ENCODE results near the gene P2RY8. TPM values are rescaled to one million over a fixed set of nuclear protein-coding genes. Genes with fewer than 3 reads are reported as not detected.
"Not testable (repeated sequence)": the region's sequence is repeated elsewhere in the genome, so short reads cannot be mapped to it uniquely, and the experiment has no call there.

P2RY8 gene
- total RNA-seq, 4 donors from 2014 or later = 0.55 to 6.0 (median 3.0) TPM; not detected in 1

GRCh38 chrX:1546691-1547251 lies 9.8 kb upstream of the P2RY8 start:
- TF ChIP-seq EP300 (IDR thresholded peaks at IDR 0.05; ENCODE audit: low read depth) = no peak
- TF ChIP-seq POLR2AphosphoS5 (IDR thresholded peaks at IDR 0.05) = no peak
- no peak for TF ChIP-seq POLR2A (IDR thresholded peaks at IDR 0.05)
- no peak for TF ChIP-seq CTCF (IDR thresholded peaks at IDR 0.05)
- no peaks in the 10 kb centered on the region for H3K27me3 ChIP-seq
- no peak for DNase-seq
- no peaks in the 10 kb centered on the region for H3K4me1 ChIP-seq
- no peaks in the 10 kb centered on the region for H3K9me3 ChIP-seq
- no peak overlapping the region for H3K4me3 ChIP-seq
- H3K36me3 ChIP-seq = no peaks in the 10 kb centered on the region
- no peak overlapping the region for H3K27ac ChIP-seq
- WGBS, 2 donors (ENCODE audit: low coverage in 1 of 2) = 70 to 90% methylated on average over 7 to 18 of the region's 18 CpGs
- intact Hi-C loops (cut with DNase I; ENCODE audit: low total_unique reads) = no loop called here
- in situ Hi-C loops (cut with MboI; ENCODE audit: low pct_ligation_motif_present in 1 of 4, low pct_unique_long_range_greater_than_20kb in 1 of 4, low sequenced_read_pairs in 3 of 4) = no loop called here

GRCh38 chrX:1545776-1546408 lies 8.9 kb upstream of the P2RY8 start:
- H3K36me3 ChIP-seq = no peaks in the 10 kb centered on the region
- no peak overlapping the region for H3K4me3 ChIP-seq
- no peaks in the 10 kb centered on the region for H3K27me3 ChIP-seq
- no peaks in the 10 kb centered on the region for H3K9me3 ChIP-seq
- 87 to 93% methylated on average over 2 of the region's 2 CpGs for WGBS, 2 donors (ENCODE audit: low coverage in 1 of 2)
- in situ Hi-C loops (cut with MboI; ENCODE audit: low pct_ligation_motif_present in 1 of 4, low pct_unique_long_range_greater_than_20kb in 1 of 4, low sequenced_read_pairs in 3 of 4) = no loop called here
- H3K4me1 ChIP-seq = no peaks in the 10 kb centered on the region
- DNase-seq = no peak
- intact Hi-C loops (cut with DNase I; ENCODE audit: low total_unique reads) = no loop called here
- no peak overlapping the region for H3K27ac ChIP-seq
- no peak for TF ChIP-seq CTCF (IDR thresholded peaks at IDR 0.05)
- TF ChIP-seq POLR2A (IDR thresholded peaks at IDR 0.05) = no peak
- TF ChIP-seq POLR2AphosphoS5 (IDR thresholded peaks at IDR 0.05) = no peak
- no peak for TF ChIP-seq EP300 (IDR thresholded peaks at IDR 0.05; ENCODE audit: low read depth)

GRCh38 chrX:1542994-1543725 lies 6.2 kb upstream of the P2RY8 start:
- Histone ChIP-seq H3K27me3 (no peaks in the 10 kb centered on the region), H3K4me3 (no peak overlapping the region), H3K9me3 (no peaks in the 10 kb centered on the region), H3K4me1 (no peaks in the 10 kb centered on the region), H3K36me3 (no peaks in the 10 kb centered on the region), H3K27ac (no peak overlapping the region)
- WGBS, 2 donors (ENCODE audit: low coverage in 1 of 2) = 91 to 94% methylated on average over 16 to 22 of the region's 22 CpGs
- in situ Hi-C loops (cut with MboI; ENCODE audit: low pct_ligation_motif_present in 1 of 4, low pct_unique_long_range_greater_than_20kb in 1 of 4, low sequenced_read_pairs in 3 of 4) (no loop called here), intact Hi-C loops (cut with DNase I; ENCODE audit: low total_unique reads) (no loop called here)
- no peak for DNase-seq
- TF ChIP-seq POLR2A (IDR thresholded peaks at IDR 0.05) (no peak), POLR2AphosphoS5 (IDR thresholded peaks at IDR 0.05) (no peak), EP300 (IDR thresholded peaks at IDR 0.05; ENCODE audit: low read depth) (no peak), CTCF (IDR thresholded peaks at IDR 0.05) (no peak)

GRCh38 chrX:1539146-1539545 lies 2.2 kb upstream of the P2RY8 start:
- H3K27me3 ChIP-seq; in situ Hi-C loops (cut with MboI; ENCODE audit: low pct_ligation_motif_present in 1 of 4, low pct_unique_long_range_greater_than_20kb in 1 of 4, low sequenced_read_pairs in 3 of 4); H3K4me1 ChIP-seq; H3K4me3 ChIP-seq; H3K36me3 ChIP-seq; DNase-seq; intact Hi-C loops (cut with DNase I; ENCODE audit: low total_unique reads); H3K27ac ChIP-seq; H3K9me3 ChIP-seq: not testable (repeated sequence)
- WGBS, 2 donors (ENCODE audit: low coverage in 1 of 2) = 80 to 92% methylated on average over 4 to 14 of the region's 14 CpGs

GRCh38 chrX:1537716-1538090 lies 718 bp upstream of the P2RY8 start:
- DNase-seq; H3K36me3 ChIP-seq; H3K9me3 ChIP-seq; in situ Hi-C loops (cut with MboI; ENCODE audit: low pct_ligation_motif_present in 1 of 4, low pct_unique_long_range_greater_than_20kb in 1 of 4, low sequenced_read_pairs in 3 of 4); intact Hi-C loops (cut with DNase I; ENCODE audit: low total_unique reads); H3K4me1 ChIP-seq; H3K27me3 ChIP-seq: not testable (repeated sequence)
- Histone ChIP-seq H3K4me3 (peak overlapping the region in 1 of 4 donors; percentile 47), H3K27ac (peak overlapping the region; percentile 75 to 81 (median 78))
- 75% methylated on average over 7 of the region's 7 CpGs; no CpG with 5 or more reads in 1 of the 2 donors for WGBS, 2 donors (ENCODE audit: low coverage in 1 of 2)
